Astrocyte of the spinal cord (primary cell): ENCODE data around the gene ARSA.
A peak's percentile ranks its signal among the peaks of the same experiment; 100 is the strongest.
"Not testable (repeated sequence)": the region's sequence is repeated elsewhere in the genome, so short reads cannot be mapped to it uniquely, and the experiment has no call there.

Experiments used
- DNase-seq: peaks from one replicate; pipeline ENCODE4 v3.0.0; 2011; ENCODE audit warnings: low read depth, low spot score
- H3K4me3 ChIP-seq: 2 replicates; pipeline ENCODE4 v1.5.1; 2011; ENCODE audit warnings: low read depth, mild to moderate bottlenecking, low read length, moderate library complexity
- in situ Hi-C: cut with HindIII; loops from 2 replicates; pipeline ENCODE4 v1.10.0; 2017; ENCODE audit warnings: low sequenced_read_pairs
- TF ChIP-seq, protein P1 (sequence below): IDR thresholded peaks from 2 replicates; pipeline ENCODE4 v1.5.1; 2012; ENCODE audit warnings: low read depth, mild to moderate bottlenecking, low read length, inconsistent platforms

The ARSA gene

DNA sequence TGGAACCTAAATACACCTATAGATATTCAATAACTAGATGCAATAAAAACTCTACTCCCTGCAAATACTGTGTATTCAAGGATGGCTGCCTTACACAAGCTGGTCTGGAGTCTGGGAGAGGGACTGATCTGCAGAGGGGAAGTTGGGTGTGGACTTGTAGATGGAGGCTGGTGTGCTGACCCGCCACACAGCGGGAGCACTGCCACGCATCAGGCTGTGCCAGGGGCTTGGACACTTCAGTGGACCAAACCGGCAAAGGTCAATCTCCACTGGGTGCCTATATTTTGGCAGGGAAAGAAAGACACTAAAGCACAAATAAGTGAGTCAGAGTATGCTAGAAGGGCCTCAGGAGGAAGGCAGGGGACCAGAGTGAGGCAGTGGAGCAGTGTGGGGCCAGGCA, 42.6 kb upstream of the ARSA start:
- no peak overlapping the region for H3K4me3 ChIP-seq
- in situ Hi-C loops = no loop called here
- DNase-seq = peak; percentile 7
- TF ChIP-seq, protein P1, sequence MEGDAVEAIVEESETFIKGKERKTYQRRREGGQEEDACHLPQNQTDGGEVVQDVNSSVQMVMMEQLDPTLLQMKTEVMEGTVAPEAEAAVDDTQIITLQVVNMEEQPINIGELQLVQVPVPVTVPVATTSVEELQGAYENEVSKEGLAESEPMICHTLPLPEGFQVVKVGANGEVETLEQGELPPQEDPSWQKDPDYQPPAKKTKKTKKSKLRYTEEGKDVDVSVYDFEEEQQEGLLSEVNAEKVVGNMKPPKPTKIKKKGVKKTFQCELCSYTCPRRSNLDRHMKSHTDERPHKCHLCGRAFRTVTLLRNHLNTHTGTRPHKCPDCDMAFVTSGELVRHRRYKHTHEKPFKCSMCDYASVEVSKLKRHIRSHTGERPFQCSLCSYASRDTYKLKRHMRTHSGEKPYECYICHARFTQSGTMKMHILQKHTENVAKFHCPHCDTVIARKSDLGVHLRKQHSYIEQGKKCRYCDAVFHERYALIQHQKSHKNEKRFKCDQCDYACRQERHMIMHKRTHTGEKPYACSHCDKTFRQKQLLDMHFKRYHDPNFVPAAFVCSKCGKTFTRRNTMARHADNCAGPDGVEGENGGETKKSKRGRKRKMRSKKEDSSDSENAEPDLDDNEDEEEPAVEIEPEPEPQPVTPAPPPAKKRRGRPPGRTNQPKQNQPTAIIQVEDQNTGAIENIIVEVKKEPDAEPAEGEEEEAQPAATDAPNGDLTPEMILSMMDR = no peak

DNA sequence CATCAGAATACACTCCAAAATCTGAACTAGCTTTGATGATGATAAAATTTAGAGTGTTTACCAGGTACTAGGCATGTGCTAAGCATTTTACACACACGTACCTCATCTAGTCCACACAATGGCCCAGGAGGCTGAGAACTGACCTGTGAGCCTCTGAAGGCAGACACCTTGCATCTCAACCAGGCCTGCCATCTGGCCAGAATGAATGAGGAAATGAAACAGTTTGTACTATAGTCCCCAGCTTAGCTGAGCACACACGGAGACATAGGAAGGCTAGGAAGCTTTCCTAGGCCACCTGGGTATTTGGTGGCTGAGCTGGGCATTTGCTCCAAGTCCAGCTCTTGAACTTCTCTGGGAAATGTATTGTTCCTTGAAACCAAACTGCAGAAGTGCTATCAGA, 37.8 kb upstream of the ARSA start:
- TF ChIP-seq, protein P1 = no peak
- no peak overlapping the region for H3K4me3 ChIP-seq
- in situ Hi-C loops = no loop called here
- DNase-seq = no peak

DNA sequence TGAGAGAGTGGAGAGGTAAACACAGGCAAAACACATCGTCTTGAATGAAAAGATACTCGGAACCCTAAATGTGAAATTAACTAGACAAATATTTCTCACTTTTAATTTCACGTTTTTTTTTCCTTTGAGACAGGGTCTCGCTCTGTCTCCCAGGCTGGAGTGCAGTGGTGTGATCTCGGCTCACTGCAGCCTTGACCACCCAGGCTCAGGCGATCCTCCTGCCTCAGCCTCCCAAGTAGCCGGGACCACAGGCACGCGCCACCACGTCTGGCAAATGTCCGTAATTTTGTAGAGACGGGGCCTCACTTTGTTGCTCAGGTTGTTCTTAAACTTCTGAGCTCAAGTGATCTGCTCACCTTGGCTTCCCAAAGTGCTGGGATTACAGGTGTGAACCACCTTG, 37.3 kb upstream of the ARSA start:
- in situ Hi-C loops = no loop called here
- no peak overlapping the region for H3K4me3 ChIP-seq
- DNase-seq = no peak
- TF ChIP-seq, protein P1 = no peak

DNA sequence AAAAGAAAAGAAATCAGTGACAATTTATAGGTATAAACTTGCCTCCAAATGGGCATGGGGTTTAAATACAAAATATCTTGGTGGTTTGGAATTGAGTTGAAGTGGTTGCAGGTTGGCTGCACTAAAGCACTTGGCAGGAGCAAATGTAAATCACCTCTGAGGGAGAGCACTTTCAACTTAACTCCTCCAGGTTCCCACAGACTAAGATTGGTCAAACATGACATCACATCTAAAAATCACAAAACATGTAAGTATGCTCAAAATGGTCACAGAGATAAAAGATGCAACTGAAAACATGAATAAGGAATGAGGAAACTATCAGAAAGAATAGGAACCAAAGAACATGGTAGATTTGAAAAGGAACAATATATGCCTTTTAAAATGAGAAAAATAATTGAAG, 32.4 kb upstream of the ARSA start:
- in situ Hi-C loops = no loop called here
- DNase-seq = no peak
- H3K4me3 ChIP-seq = no peak overlapping the region
- TF ChIP-seq, protein P1 = no peak

DNA sequence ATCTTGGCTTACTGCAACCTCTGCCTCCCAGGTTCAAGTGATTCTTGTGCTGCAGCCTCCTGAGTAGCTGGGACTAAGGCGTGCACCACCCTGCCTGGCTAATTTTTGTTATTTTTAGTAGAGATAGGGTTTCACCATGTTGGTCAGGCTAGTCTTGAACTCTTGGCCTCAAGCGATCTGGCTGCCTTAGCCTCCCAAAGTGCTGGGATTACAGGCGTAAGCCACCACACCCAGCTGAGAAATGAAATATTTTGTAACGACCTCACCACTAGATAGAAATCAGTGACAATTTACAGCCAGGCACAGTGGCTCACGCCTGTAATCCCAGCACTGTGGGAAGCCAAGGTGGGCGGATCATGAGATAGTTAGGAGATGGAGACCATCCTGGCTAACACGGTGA, 31.8 kb upstream of the ARSA start:
- DNase-seq, H3K4me3 ChIP-seq, in situ Hi-C loops: not testable (repeated sequence)

DNA sequence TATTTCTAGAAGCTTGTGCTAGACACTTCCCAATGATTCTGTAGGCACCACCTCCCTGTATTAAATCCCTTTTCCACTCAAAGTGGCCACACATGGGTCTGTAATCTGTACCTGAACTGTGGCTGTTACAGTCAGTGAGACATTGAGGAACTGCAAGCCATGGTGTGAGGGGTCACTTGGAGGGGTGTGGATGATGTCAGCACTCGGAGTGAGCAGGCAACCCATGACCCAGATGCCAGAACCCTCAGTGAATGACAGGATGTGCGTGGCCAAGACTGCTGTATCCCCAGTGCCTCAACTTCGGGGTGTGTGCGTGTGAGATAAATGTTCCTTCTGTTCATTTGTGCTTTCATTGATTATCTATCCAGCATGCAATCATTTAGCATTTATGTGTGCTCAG, 30.0 kb upstream of the ARSA start:
- no peak for DNase-seq
- TF ChIP-seq, protein P1 = no peak
- in situ Hi-C loops = no loop called here
- no peak overlapping the region for H3K4me3 ChIP-seq

DNA sequence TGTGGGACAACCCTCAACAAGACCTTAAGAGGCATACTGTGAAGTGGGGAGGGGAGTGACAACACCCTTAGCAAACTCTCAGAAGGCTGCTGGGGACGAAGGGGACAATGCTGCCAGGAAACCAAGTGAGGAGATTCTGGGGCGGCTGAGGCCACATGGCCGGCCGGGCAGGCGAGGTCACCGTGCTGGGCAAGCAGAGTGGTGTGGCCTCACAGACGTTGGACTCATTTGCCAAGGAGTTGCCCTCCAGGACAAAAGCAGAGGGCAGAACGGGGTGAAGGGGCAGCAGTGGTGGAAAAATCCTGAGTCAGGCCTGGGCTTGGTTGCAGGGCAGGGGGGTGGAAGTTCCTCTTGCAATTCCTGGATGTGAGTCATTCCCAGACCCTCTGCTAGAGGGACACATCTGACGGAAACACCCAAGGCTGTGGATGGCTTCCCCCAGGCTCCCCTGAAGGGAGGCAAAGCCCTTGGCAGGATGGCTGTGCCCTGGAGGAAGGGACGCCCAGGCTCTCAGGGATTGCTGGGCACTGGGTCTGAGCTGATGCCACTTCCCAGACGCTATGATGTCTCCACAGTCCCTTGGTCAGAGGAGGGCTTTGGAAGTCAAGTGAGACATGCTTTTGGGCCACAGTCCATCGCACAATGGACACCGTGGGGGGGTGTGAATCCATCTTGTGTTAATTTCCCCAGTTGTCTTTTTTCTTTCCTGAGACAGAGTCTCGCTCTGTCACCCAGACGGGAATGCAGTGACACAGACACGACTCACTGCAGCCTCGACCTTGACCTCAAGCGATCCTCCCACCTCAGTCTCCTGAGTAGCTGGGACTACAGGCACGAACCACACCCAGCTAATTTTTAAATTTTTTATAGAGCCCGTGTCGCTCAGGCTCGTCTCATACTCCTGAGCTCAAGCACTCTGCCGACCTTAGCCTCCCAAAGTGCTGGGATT, 28.4 kb upstream of the ARSA start:
- in situ Hi-C loops = no loop called here
- no peak overlapping the region for H3K4me3 ChIP-seq
- DNase-seq = peak; percentile 26
- TF ChIP-seq, protein P1 = no peak

DNA sequence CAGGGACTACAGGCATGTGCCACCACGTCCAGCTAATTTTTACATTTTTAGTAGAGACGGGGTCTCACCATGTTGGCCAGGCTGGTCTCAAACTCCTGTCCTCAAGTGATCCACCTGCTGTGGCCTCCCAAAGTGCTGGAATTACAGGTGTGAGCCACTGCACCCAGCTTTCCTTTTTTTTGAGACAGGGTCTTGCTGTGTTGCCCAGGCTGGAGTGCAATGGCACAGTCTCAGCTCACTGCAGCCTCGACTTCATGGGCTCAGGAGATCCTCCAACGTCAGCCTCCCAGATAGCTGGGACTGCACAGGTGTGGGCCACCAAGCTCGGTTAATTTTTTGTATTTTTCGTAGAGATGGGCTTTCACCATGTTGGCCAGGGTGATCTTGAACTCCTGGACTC, 26.7 kb upstream of the ARSA start:
- H3K4me3 ChIP-seq, DNase-seq, in situ Hi-C loops: not testable (repeated sequence)
